ENCODE results near the gene ZNF497. TPM values are rescaled to one million over a fixed set of nuclear protein-coding genes. Genes with fewer than 3 reads are reported as not detected.
A peak's percentile ranks its signal among the peaks of the same experiment; 100 is the strongest.

Gene ZNF497
- total RNA-seq, 5 donors from 2014 or later (not counting 1 experiment from before 2014, with no cell fraction given) = 0.98 to 3.4 (median 2.2) TPM

DNA sequence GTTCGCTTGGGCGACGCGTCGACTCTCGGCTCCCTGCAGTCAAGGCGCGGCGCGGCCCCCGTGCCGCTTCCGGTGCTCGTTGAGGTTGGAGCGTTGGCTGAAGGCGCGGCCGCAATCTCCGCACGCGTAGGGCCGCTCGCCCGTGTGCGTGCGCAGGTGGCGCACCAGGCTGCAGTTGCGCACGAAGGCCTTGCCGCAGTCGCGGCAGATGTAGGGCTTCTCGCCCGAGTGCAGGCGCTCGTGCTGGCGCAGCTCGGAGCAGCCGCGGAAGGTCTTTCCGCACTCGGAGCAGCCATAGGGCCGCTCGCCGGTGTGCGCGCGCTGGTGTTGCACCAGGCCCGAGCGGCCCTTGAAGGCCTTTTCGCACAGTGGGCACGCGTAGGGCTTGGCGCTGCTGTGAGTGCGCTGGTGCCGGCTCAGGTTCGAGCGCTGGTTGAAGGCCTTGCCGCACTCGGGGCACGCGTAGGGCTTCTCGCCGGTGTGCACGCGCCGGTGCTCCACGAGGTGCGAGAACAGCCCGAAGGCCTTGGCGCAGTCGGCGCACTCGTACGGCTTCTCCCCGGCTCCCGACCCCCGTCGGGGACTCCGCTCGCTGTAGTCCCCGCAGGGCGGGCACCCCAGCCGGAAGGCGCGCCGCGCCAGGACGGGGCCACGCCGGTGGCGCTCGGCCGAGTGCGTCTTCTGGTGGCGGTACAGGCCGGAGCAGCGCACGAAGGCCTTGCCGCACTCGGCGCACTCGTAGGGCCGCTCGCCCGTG, 5.3 kb upstream of the ZNF497 start:
- POLR2A ChIA-PET = no interaction called here
- ATAC-seq (replicated peaks in 1 of 4) (no peak), DNase-seq (no peak)
- H3K27me3 Mint-ChIP-seq = no peaks in the 10 kb centered on the region
- no peaks in the 10 kb centered on the region for H3K36me3 Mint-ChIP-seq
- H3K27me3 ChIP-seq (replicated peaks in 1 of 2; ENCODE audit: control insufficient read depth in 2 of 2, extremely low read depth in 1 of 2, insufficient read depth in 2 of 2, low read length in 1 of 2) = no peaks in the 10 kb centered on the region
- peaks cover 1 to 2% (median 1%) of the 10 kb centered on the region in 3 donors for H3K4me1 Mint-ChIP-seq
- H3K9me3 ChIP-seq = no peaks in the 10 kb centered on the region
- H3K27ac ChIP-seq (ENCODE audit: low read length) = no peak overlapping the region
- H3K36me3 ChIP-seq (ENCODE audit: control insufficient read depth in 2 of 2, extremely low read depth in 1 of 2, insufficient read depth in 1 of 2, low read length in 1 of 2) = no peaks in the 10 kb centered on the region
- CTCF ChIA-PET = no interaction called here
- no peak overlapping the region for H3K4me3 ChIP-seq (ENCODE audit: control insufficient read depth in 1 of 2, extremely low read depth in 1 of 2, low read length in 1 of 2)
- no peak overlapping the region for H3K27ac Mint-ChIP-seq
- H3K4me1 ChIP-seq (ENCODE audit: control insufficient read depth in 1 of 2, extremely low read depth in 1 of 2, insufficient read depth in 2 of 2, low read length in 2 of 2) = peaks cover 0 to 11% of the 10 kb centered on the region in 2 experiments
- H3K9me3 Mint-ChIP-seq = no peaks in the 10 kb centered on the region
- 98% methylated on average over 105 of the region's 106 CpGs for WGBS (ENCODE audit: insufficient coverage)
- no peak overlapping the region for H3K4me3 Mint-ChIP-seq

DNA sequence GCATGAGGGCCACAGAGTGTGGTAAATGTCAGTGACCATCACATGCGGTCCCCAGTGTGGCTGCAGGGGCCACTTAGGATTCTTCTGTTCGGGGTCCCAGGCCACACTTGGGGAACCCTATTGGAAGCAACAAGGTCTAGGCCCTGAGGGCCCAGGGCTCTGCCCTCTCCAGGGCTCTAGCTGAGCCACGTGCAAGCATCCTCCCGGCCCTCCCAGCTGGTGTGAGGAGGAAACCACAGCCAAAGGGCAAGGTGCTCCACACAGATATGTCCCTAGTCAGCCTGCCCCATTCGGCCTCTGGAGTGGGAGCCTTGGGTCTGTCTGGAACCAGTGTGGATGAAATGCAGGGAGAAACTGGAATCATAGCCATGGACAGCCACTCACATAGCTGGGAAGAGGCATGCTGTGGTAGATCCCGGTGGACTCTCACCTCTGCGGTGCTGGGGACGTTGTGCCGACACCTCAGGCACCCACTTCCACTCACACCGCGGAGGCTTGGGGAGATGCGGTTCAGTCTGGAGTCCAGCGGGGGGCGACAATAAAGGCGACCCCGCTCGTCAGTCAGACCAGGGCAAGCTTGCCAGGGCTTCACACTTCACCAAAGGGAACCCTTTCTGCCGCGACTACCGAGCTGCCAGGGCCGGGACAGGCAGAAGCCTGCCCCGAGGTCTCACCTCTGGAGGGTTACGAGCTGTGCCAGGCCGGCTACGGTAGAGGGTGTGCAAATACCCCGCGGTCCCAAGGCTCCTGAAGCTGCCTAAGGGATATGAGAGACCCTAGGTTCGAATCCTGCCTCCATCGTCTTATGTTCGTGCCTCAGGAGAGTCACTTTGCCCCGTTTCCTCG, 4.3 kb upstream of the ZNF497 start:
- POLR2A ChIA-PET = no interaction called here
- H3K27ac Mint-ChIP-seq = no peak overlapping the region
- no peak overlapping the region for H3K4me3 Mint-ChIP-seq

DNA sequence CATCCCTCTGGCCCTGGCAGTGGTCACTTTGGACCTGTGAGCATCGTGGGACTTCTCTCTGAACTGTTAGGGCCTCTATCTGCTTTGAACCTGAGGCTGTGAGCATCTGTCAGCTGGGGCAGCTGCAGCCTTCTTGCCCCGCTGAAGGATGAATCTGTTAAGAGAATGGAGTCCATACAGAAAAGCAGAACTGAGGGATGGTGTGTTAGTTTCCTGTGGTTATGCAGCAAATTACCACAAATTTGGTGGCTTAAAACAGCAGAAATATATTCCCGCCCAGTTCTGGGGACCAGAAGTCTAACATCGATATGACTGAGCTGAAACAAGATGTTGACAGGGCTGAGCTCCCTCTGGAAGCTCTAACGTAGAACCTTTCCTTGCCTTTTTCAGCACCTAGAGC, 1.6 kb upstream of the ZNF497 start:
- no peaks in the 10 kb centered on the region for H3K9me3 ChIP-seq
- Mint-ChIP-seq H3K4me3 (peak overlapping the region in 1 of 3 donors; percentile 37), H3K36me3 (no peaks in the 10 kb centered on the region), H3K4me1 (peaks cover 9 to 11% (median 10%) of the 10 kb centered on the region in 3 donors), H3K27me3 (no peaks in the 10 kb centered on the region), H3K27ac (no peak overlapping the region), H3K9me3 (no peaks in the 10 kb centered on the region)
- 59% methylated on average over 5 of the region's 5 CpGs for WGBS (ENCODE audit: insufficient coverage)
- H3K36me3 ChIP-seq (ENCODE audit: control insufficient read depth in 2 of 2, extremely low read depth in 1 of 2, insufficient read depth in 1 of 2, low read length in 1 of 2) = no peaks in the 10 kb centered on the region
- ATAC-seq (replicated peaks in 1 of 4) (no peak), DNase-seq (no peak)
- peaks cover 0 to 7% of the 10 kb centered on the region in 2 experiments for H3K27me3 ChIP-seq (replicated peaks in 1 of 2; ENCODE audit: control insufficient read depth in 2 of 2, extremely low read depth in 1 of 2, insufficient read depth in 2 of 2, low read length in 1 of 2)
- no peak overlapping the region for H3K4me3 ChIP-seq (ENCODE audit: control insufficient read depth in 1 of 2, extremely low read depth in 1 of 2, low read length in 1 of 2)
- ChIA-PET CTCF (interaction anchor here in 1 of 2 donors (1.0 kb wide), 1 partner anchor 37 kb away, joined by 3 read pairs; the partner anchor contains the start of gene ZSCAN22), POLR2A (interaction anchor here (0.6 to 1.1 kb wide), 2 partner anchors 16 to 37 kb away, joined by 3 to 5 read pairs; partner anchors contain the start of gene ZSCAN22 (in 1 of the 2))
- peaks cover 0 to 21% of the 10 kb centered on the region in 2 experiments for H3K4me1 ChIP-seq (ENCODE audit: control insufficient read depth in 1 of 2, extremely low read depth in 1 of 2, insufficient read depth in 2 of 2, low read length in 2 of 2)
- no peak overlapping the region for H3K27ac ChIP-seq (ENCODE audit: low read length)

More for the DNA sequence above, 4.3 kb upstream of the ZNF497 start:
- Histone ChIP-seq H3K9me3 (no peaks in the 10 kb centered on the region), H3K27me3 (replicated peaks in 1 of 2; ENCODE audit: control insufficient read depth in 2 of 2, extremely low read depth in 1 of 2, insufficient read depth in 2 of 2, low read length in 1 of 2) (peaks cover 0 to 3% of the 10 kb centered on the region in 2 experiments), H3K4me3 (ENCODE audit: control insufficient read depth in 1 of 2, extremely low read depth in 1 of 2, low read length in 1 of 2) (no peak overlapping the region), H3K36me3 (ENCODE audit: control insufficient read depth in 2 of 2, extremely low read depth in 1 of 2, insufficient read depth in 1 of 2, low read length in 1 of 2) (no peaks in the 10 kb centered on the region), H3K27ac (ENCODE audit: low read length) (no peak overlapping the region), H3K4me1 (ENCODE audit: control insufficient read depth in 1 of 2, extremely low read depth in 1 of 2, insufficient read depth in 2 of 2, low read length in 2 of 2) (peaks cover 0 to 18% of the 10 kb centered on the region in 2 experiments)
- H3K27me3 Mint-ChIP-seq = no peaks in the 10 kb centered on the region
- CTCF ChIA-PET = no interaction called here
- H3K9me3 Mint-ChIP-seq = no peaks in the 10 kb centered on the region
- H3K4me1 Mint-ChIP-seq = peaks cover 8 to 9% (median 9%) of the 10 kb centered on the region in 3 donors
- H3K36me3 Mint-ChIP-seq = no peaks in the 10 kb centered on the region
- DNase-seq = no peak
- 90% methylated on average over 23 of the region's 32 CpGs for WGBS (ENCODE audit: insufficient coverage)
- no peak for ATAC-seq (replicated peaks in 1 of 4)

DNA sequence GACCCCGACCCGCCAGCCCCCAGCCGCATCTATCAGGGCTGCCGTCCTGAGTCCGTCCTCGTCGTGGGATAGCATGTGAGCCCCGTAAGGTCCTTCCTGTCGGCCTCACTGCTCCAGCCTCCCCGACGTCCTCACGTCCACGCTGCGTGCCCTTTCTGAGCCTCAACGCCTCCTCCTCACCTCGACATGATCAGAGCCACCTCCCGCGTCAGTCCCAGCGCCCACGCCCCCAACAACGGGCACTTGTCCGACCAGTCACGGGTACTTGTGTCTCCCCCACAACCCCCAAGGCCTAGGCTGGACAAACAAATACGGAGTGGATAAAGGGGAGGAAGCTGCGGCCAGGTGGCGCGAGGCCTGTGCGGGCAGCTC, 665 bp downstream of the ZNF497 start:
- POLR2A ChIA-PET = interaction anchor here in 1 of 2 donors (1.0 kb wide), 1 partner anchor 56 kb away, joined by 4 read pairs; no protein-coding TSS in a partner anchor
- H3K27me3 ChIP-seq (replicated peaks in 1 of 2; ENCODE audit: control insufficient read depth in 2 of 2, extremely low read depth in 1 of 2, insufficient read depth in 2 of 2, low read length in 1 of 2) = peaks cover 0 to 24% of the 10 kb centered on the region in 2 experiments
- Mint-ChIP-seq H3K9me3 (no peaks in the 10 kb centered on the region), H3K36me3 (no peaks in the 10 kb centered on the region), H3K4me3 (peak overlapping the region; percentile 83 to 92 (median 89)), H3K4me1 (peaks cover 11 to 21% (median 11%) of the 10 kb centered on the region in 3 donors), H3K27ac (peak overlapping the region; percentile 75 to 90), H3K27me3 (no peaks in the 10 kb centered on the region)
- peaks cover 0 to 37% of the 10 kb centered on the region in 2 experiments for H3K4me1 ChIP-seq (ENCODE audit: control insufficient read depth in 1 of 2, extremely low read depth in 1 of 2, insufficient read depth in 2 of 2, low read length in 2 of 2)
- H3K36me3 ChIP-seq (ENCODE audit: control insufficient read depth in 2 of 2, extremely low read depth in 1 of 2, insufficient read depth in 1 of 2, low read length in 1 of 2) = no peaks in the 10 kb centered on the region
- CTCF ChIA-PET = interaction anchor here in 1 of 2 donors (0.6 to 1.2 kb wide), 3 partner anchors 15 to 179 kb away, joined by 3 to 8 read pairs (median 4); no protein-coding TSS in a partner anchor
- 17% methylated on average over 20 of the region's 28 CpGs for WGBS (ENCODE audit: insufficient coverage)
- peak overlapping the region; percentile 67 for H3K27ac ChIP-seq (ENCODE audit: low read length)
- peak overlapping the region; percentile 83 to 86 for H3K4me3 ChIP-seq (ENCODE audit: control insufficient read depth in 1 of 2, extremely low read depth in 1 of 2, low read length in 1 of 2)
- ATAC-seq (replicated peaks in 1 of 4) = peak in 2 of 4 experiments; percentile 1
- no peaks in the 10 kb centered on the region for H3K9me3 ChIP-seq
- peak in 6 of 35 experiments; percentile 6 to 32 (median 14) for DNase-seq

DNA sequence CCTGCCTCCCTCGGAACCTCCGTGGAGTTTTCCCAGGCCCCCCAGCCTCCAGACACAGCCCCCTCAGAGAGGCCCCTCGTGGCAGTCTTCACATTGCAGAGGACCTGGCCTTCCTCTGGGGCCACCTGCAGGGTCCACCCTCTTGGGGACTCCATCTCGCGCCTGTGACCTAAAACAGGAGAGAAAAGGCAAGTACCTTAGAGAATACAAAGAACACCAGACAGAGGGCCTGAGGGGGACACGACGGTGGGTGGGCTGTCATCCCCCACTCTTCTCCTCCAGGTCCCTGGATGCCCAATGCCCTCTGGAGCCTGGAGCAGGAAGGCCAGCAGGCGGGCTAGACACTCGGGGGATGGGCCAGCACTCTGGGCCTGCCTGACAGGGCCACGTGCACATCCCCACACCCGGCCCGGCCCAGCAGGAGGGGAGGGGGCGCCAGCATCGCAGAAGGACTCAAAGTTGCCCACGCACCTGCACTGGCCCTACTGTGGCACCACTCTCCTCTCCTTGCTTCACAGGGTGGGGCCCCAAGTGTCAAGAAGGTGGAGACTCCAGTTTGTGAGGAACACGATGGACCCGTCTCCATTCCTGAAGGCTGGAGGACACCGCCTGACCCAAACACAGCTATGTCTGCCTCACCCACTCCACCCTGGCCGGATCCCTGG, 4.9 kb downstream of the ZNF497 start:
- peak overlapping the region in 2 of 3 donors; percentile 37 to 74 for H3K4me3 Mint-ChIP-seq
- POLR2A ChIA-PET = interaction anchor here in 1 of 2 donors (0.7 kb wide), 1 partner anchor 51 kb away, joined by 3 read pairs; the partner anchor contains the start of gene ZNF584
- H3K27me3 Mint-ChIP-seq = no peaks in the 10 kb centered on the region
- no peaks in the 10 kb centered on the region for H3K36me3 Mint-ChIP-seq
- no peaks in the 10 kb centered on the region for H3K9me3 ChIP-seq
- DNase-seq = no peak
- CTCF ChIA-PET = no interaction called here
- H3K27ac Mint-ChIP-seq = no peak overlapping the region
- H3K36me3 ChIP-seq (ENCODE audit: control insufficient read depth in 2 of 2, extremely low read depth in 1 of 2, insufficient read depth in 1 of 2, low read length in 1 of 2) = no peaks in the 10 kb centered on the region
- ATAC-seq (replicated peaks in 1 of 4) = no peak
- peaks cover 16 to 32% (median 22%) of the 10 kb centered on the region in 3 donors for H3K4me1 Mint-ChIP-seq
- no peaks in the 10 kb centered on the region for H3K9me3 Mint-ChIP-seq
- H3K4me3 ChIP-seq (ENCODE audit: control insufficient read depth in 1 of 2, extremely low read depth in 1 of 2, low read length in 1 of 2) = no peak overlapping the region
- H3K27ac ChIP-seq (ENCODE audit: low read length) = no peak overlapping the region
- peaks cover 0 to 32% of the 10 kb centered on the region in 2 experiments for H3K27me3 ChIP-seq (replicated peaks in 1 of 2; ENCODE audit: control insufficient read depth in 2 of 2, extremely low read depth in 1 of 2, insufficient read depth in 2 of 2, low read length in 1 of 2)
- peaks cover 0 to 44% of the 10 kb centered on the region in 2 experiments for H3K4me1 ChIP-seq (ENCODE audit: control insufficient read depth in 1 of 2, extremely low read depth in 1 of 2, insufficient read depth in 2 of 2, low read length in 2 of 2)
- 87% methylated on average over 13 of the region's 19 CpGs for WGBS (ENCODE audit: insufficient coverage)

Data from T-cell (primary cell).